Measurements from ENCODE around the gene MBTPS2.
"Not testable (repeated sequence)": the region's sequence is repeated elsewhere in the genome, so short reads cannot be mapped to it uniquely, and the experiment has no call there.

The MBTPS2 gene

DNA sequence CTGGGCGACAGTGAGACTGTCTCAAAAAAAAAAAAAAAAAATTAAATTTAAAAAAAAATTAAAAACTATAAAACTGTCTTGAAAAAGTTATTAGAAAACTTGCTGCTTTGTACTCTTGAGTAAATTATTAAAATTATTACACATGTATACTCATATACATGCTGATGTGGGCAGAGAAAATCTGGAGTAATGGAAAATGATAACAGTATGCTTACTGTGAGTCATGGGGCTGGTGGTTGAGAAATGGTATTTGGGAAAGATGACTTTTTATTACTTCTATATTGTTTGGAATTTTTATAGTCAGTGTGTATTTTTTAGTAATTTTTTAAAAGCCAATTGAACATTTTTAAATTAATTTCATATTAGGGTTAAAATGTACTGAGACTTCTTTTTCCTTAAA lies 23.8 kb downstream of the MBTPS2 start:
- DNase-seq = no peak

DNA sequence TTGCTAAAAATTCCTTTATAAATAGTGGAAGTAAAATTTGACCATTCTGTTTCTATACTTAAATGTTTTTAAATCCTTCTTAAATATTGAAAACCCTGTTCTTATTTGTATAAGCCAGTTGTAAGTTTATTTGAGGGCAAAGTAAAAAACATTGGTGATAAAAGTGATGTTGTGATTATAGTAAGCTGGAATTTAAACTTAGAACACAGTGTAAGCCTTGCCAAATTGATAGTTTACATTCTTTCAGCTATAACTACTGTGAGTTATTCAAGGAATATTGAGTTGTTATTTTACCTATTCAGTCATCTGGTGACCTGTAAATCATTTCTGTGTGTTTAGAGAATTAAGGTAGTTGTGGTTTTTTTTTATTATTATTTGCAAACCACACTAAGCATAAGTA lies 26.0 kb downstream of the MBTPS2 start:
- no peak for DNase-seq

GRCh38 chrX:21870494-21870893 lies 31.1 kb downstream of the MBTPS2 start:
- DNase-seq = no peak

- no peak for DNase-seq
Observed at GRCh38 chrX:21873063-21873775, 33.8 kb downstream of the MBTPS2 start.

- DNase-seq = not testable (repeated sequence)
Observed at GRCh38 chrX:21874182-21874581, 34.8 kb downstream of the MBTPS2 start.

DNA sequence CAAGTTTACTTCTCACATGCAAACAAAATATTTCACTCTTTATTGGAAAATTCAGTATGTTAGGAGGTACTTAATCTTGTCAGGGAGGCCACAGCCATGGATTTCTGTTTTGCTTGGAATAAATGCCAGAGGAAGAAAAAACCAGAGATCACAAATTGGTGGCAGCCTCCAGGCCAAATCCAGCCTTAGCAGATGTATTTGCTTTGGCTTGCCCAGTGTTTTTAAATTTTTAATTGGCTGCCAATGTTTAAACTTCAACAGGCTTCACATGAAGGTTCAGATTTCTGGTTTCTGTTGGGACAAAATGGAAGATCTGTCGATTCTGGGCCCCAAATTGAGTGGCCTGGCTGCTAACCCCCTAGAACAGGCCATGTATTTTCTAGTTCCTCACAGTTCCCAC lies 35.6 kb downstream of the MBTPS2 start:
- DNase-seq = no peak

GRCh38 chrX:21881881-21882574 lies 42.6 kb downstream of the MBTPS2 start:
- no peak for DNase-seq

DNA sequence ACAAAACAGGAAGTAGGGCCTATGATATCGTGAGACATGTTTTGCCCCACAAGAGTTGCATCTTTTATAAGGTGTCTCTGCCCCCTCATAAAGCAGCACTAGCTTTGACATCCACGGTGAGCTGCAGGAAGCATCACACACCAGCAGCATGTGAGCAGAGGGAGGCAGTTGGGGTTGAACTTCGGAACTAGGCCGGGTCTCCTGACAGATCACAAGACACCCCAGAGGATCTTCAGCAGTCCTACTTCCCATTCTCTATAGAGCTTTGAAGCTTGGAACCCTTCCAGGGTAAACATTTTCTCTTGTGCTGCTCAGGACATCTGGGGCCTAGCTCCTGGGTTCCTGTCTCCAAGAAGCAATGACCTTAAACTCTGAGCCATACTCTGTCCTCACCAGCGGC lies 43.8 kb downstream of the MBTPS2 start:
- DNase-seq = no peak

DNA sequence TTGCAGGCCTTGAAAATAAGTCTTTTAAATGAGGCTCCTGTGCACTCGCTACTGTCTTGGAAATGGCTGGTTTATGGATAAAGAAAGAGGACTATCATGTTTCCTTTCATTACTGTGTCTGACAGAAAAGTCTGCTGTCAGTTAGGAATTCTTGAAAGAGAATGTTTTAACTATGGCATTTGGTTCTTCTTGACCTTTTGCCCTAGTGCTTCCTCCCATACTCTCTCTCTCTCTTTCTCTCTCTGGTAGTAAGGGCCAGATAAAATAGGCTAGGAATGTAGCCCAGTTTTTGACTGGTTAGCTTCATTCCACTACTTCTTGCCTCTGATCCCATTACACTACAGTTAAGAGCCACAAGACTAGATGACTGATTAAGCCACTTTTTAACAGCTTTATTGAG lies 46.2 kb downstream of the MBTPS2 start:
- DNase-seq = no peak

DNA sequence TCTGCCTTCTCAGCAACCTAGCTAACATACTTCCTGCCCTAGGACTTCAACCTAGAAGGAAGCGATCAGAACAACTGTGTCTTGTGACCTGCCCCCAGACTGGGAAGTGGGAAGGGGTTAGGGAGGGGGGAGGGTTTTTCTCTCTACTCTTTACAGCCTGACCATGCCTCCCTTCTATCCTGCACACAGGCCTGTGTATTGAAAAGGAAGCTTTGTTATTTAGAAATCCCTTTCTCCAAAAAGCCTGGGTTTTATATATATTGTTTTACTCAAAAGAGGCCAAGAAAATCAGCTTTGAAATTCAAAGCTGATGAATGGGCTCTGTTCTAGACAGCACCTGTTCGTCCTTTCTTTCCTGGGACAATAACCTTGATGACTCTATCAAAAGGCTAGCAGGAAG lies 65.9 kb downstream of the MBTPS2 start:
- DNase-seq = no peak

- DNase-seq = no peak
Observed at GRCh38 chrX:21905953-21906352, 66.5 kb downstream of the MBTPS2 start.

DNA sequence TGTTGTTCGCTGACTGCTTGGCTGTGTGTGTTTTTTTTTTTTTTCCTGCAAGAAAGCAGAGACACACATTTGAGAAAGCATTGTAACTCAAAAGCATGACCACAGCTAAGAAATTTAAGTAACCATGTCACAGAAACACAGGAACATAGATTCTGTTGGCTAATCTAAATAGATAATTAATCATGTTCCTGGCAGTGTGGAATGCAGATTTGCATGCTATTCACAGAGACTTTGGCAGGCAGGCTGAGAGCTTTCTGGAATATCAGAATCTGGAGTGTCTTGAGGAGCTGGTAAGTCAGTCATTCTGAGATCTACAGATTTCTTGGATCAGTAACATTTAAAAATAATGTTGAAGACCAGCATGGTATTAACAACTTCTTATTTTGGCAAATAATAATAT lies 67.8 kb downstream of the MBTPS2 start:
- no peak for DNase-seq

GRCh38 chrX:21911481-21911880 lies 72.1 kb downstream of the MBTPS2 start:
- no peak for DNase-seq

DNA sequence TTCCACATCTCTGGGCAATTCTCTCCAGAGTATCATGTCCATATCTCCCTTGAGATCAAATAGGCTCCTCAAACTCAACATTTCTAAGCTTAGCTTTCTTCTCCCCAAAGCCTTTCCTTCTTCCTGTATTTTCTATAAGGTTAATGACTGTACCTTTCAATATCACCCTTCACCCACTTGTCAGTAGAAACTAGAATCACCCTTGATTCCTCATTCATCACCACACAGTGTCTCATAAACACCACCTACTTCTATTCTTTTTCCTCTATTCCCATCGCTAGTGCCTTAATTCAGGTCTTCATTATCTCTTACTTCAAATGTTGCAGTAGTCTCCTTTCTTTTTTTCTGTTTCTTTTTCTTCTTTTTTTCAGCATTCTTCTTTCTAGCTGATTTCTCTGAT lies 72.8 kb downstream of the MBTPS2 start:
- no peak for DNase-seq

DNA sequence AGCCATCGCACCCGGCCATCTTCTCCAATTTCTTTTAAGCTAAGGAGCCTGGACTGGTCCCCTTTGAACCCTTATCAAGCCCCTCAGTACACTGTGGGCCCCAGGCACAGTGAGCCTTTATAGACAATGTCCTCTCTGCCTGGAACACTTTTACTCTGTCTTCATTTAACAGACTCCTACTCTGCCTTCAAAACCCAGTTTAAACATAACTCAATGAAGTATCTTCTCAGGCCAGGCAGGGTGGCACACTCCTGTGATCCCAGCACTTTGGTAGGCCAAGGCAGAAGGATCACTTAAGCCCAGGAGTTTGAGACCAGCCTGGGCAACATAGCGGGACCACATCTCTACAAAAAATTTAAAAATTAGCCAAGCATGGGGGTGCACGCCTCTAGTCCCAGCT lies 73.6 kb downstream of the MBTPS2 start:
- no peak for DNase-seq

- no peak for DNase-seq
Observed at GRCh38 chrX:21926116-21926515, 86.7 kb downstream of the MBTPS2 start.

DNA sequence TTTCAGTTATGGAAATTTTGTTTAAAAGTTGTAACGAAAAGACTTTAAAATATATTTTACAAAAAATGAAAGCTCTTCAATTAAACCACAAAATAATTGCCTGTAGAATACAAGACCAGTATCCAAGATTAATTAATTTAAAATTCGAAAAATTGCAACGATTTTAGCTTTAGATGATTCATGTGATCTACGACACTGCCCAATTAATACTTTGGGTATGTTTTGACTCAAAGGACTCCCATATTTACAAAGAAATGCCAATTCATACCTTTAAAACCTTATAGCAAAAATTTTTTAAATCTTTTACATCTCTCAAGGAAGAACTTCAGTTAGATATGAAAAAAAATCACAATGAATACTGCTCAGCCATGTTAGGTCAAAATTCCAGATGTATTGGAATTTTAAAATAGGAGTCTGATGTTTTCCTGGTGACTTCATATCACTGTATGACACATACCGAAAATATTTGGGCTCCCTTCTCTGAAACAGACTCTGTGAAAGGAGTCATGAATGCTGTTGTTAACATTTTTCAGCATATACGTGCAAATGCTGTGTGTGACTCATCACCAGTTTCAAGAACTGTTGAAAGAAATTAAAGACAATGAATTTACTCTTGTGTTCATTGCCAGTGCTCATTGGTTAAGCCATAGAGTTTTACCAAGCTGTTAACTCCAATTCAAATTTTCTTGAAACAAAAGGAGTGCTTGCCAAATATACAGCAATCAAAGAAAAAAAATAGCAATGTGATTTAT lies 87.3 kb downstream of the MBTPS2 start:
- DNase-seq = no peak

DNA sequence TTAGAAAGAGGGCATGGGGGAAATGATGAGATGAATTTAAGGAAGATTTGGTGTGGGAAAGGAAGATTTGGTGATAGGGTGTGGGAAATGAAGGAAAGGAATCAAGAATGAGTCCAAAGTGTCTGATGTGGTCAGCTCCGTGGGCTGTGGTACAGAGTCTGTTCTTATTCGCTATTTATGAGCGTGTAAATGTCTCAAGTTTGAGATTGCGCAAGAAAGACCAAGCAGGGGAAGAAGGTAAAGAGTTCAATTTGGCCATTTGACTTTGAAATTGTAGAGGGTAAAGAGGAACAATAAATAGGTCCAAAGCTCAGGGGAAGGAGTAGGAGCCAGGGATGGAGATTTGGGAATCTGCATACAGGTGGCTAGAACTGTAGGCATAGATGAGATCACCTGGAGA lies 89.8 kb downstream of the MBTPS2 start:
- DNase-seq = no peak

GRCh38 chrX:21930986-21931385 lies 91.6 kb downstream of the MBTPS2 start:
- DNase-seq = no peak

GRCh38 chrX:21932292-21933002 lies 93.0 kb downstream of the MBTPS2 start:
- DNase-seq = no peak

DNA sequence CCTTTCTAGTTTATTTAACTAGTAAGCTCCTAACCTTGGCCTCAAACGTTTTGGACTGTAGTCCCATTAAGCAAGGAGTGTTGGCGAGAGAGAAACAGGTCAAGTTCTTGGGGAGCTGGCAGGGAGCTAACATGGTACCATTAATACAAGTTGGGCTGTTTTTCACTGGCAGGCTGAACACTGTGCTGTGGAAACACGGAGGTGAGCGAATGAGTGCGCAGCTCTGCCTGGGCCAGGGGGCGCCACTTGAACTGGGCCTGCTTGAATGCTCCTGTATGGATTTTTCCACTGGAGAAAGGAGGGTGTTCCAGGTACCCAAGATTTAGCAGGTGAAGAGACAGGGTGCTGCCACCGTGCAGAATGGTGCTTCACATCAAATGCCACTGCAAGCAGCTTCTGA lies 93.7 kb downstream of the MBTPS2 start:
- no peak for DNase-seq

GRCh38 chrX:21934414-21934813 lies 95.0 kb downstream of the MBTPS2 start:
- no peak for DNase-seq

Measured in stimulated activated CD4-positive, alpha-beta T cell treated with anti-CD3 and anti-CD28 coated beads, Interleukin-2, amount 100 ng/mL, for 24 hours (primary cell).